ENCODE data around the gene CARD19.

CARD19 gene

DNA sequence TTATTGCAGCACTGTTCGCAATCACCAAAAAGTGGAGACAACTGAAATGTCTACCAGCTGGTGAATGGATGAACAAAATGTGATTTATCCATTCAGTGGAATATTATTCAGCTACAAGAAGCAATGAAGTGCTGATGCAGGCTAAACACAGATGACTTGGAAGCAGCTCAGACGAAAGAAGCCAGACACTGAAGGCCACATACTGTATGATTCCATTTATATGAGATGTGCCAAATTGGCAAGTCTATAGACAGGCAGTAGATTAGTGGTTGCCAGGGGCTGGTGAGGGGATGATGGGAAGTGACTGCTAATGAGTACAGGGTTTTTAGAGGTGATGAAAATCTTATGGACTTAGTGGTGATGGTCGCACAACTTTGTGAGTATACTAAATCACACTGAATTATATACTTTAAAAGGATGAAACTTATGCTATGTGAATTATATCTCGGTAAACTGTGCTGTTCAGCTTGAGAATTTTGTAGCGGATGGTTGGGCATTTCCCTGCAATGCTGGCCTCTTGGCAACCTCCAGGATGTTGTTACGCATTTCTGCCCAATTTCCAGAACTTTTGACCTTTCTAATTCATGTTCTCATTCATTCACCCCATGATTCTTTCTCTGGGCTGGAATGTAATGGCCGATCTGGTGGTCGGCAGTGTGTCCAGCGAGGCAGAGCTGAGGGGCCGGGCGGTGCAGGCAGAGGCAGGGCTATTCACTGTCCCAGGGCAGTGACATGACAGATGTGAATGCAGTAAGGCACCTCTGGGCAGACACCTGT, 66.0 kb downstream of the CARD19 start:
- no peak for DNase-seq (ENCODE audit: low read depth)
